ENCODE data around the gene COL13A1.

The COL13A1 gene

DNA sequence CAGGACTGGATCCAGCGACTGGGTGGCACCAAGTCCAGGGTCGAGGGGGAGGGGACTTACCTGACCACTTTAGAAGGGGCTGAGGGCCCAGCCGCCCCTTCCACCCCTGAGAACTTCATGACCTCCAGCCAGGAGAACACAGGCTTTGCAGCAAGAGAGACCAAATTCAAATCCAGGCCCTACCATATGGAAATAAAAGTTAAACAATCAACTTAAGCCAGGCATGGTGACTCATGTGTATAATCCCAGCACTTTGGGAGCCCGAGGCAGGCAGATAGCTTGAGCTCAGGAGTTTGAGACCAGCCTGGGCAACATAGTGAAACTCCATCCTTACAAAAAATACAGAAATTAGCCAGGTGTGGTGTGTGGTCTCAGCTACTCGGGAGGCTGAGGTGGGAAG, 61.9 kb downstream of the COL13A1 start:
- TF ChIP-seq, protein P1, sequence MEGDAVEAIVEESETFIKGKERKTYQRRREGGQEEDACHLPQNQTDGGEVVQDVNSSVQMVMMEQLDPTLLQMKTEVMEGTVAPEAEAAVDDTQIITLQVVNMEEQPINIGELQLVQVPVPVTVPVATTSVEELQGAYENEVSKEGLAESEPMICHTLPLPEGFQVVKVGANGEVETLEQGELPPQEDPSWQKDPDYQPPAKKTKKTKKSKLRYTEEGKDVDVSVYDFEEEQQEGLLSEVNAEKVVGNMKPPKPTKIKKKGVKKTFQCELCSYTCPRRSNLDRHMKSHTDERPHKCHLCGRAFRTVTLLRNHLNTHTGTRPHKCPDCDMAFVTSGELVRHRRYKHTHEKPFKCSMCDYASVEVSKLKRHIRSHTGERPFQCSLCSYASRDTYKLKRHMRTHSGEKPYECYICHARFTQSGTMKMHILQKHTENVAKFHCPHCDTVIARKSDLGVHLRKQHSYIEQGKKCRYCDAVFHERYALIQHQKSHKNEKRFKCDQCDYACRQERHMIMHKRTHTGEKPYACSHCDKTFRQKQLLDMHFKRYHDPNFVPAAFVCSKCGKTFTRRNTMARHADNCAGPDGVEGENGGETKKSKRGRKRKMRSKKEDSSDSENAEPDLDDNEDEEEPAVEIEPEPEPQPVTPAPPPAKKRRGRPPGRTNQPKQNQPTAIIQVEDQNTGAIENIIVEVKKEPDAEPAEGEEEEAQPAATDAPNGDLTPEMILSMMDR (IDR thresholded peaks at IDR 0.05; ENCODE audit: low read depth, low read length, missing control alignments), result no peak
- no peak overlapping the region for H3K4me3 ChIP-seq (ENCODE audit: low read depth, low read length)
- no peak for DNase-seq (ENCODE audit: low read depth)

DNA sequence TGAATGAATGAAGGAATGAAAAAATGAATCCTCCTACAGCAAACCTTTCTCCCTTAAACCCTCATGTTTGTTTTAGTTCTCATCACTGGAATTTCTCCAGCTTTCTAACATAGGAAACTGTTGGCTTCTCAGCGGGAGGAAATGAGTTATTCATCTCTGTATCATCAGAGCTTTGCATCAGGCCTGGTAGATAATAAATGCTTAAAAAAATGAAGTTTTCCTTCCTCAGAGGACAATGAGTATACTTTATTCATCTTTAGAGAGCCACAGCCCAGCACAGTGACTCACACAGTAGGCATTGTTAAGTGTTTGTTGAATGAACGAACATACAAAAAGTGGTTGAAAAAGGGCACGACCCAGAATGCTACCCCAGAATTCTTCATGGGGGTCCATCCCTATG, 62.6 kb downstream of the COL13A1 start:
- TF ChIP-seq, protein P1 (IDR thresholded peaks at IDR 0.05; ENCODE audit: low read depth, low read length, missing control alignments), result no peak
- H3K4me3 ChIP-seq (ENCODE audit: low read depth, low read length), result no peak overlapping the region
- DNase-seq (ENCODE audit: low read depth), result no peak

DNA sequence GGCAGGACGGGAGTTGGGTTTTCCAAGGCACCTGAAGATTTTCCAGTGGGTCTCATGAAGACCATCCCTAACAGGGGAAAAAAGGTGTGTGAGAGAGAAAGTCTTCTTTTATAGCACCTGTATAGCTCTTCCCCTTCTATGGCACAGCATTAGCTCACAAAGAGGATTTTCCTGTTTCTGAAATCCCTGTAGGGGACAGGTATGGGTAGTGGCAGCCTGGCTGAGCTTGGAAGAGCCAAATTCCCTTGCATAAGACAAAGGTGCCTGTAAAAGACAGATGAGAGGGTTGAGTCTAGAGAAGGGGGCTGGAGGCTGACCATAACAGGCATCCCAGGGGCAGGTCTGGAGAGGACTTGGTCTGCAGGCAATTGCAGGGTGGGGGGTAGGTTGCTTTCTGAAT, 63.7 kb downstream of the COL13A1 start:
- no peak for DNase-seq (ENCODE audit: low read depth)
- no peak overlapping the region for H3K4me3 ChIP-seq (ENCODE audit: low read depth, low read length)
- TF ChIP-seq, protein P1 (IDR thresholded peaks at IDR 0.05; ENCODE audit: low read depth, low read length, missing control alignments), result no peak

DNA sequence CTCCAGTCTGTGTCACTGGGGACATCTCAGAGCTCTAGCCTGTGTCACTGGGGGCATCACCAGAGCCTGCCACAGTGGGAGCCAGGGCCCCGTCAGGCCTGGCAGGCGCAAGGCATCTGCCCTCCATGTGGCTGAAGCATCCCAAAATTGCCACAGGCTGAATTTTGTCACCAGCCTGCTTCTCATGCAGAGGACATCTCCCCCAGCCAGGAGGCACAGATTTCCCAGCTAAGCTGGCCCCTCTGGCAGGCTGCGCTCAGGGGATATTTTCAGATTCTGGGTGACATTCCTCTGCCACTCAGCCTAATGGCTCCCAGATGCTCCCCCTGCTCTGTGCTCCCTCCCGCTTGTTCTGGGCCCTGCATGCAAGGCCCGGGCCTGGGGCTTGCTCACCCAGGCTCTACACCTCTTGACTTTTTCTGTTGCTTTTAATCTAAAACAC, 64.6 kb downstream of the COL13A1 start:
- TF ChIP-seq, protein P1 (IDR thresholded peaks at IDR 0.05; ENCODE audit: low read depth, low read length, missing control alignments), result no peak
- DNase-seq (ENCODE audit: low read depth), result no peak
- H3K4me3 ChIP-seq (ENCODE audit: low read depth, low read length), result no peak overlapping the region

DNA sequence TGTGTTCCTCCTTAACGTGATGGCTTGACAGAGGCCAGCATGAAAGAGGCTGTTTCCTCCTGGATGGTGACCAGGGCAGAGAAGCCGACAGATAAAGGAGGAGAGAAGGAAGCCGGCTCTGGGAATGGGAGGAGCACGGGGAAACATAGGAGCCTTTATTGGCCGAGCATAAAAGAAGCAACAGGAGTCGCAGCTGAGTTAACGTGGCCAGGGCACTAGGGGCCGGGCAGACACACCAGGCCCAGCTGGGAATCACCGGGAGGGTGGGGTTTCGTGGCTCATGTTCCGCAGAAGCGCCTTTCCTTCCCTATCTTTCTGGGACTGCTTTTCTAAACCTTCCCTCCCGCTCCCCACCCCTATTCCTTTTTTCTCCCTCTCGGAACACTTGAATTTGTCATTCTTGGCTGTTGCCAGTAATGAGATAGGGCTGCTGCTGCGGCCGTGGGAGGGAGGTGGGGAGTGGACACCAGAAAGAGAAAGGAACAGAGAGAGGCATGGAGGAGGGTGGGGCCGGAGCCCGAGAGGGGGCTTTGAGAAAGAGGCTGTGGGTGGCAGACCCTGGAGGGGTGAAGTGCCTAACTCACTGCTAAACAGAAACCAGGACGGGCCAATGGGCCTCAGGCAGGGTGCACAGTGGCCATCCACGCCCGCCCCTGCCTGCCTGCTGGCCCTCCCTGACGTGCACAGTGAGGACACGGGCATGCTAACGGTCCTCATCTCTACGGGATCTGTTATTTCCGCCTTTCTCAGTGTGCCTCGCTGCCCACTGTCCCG, 65.2 kb downstream of the COL13A1 start:
- no peak for DNase-seq (ENCODE audit: low read depth)
- H3K4me3 ChIP-seq (ENCODE audit: low read depth, low read length), result no peak overlapping the region
- TF ChIP-seq, protein P1 (IDR thresholded peaks at IDR 0.05; ENCODE audit: low read depth, low read length, missing control alignments), result no peak

DNA sequence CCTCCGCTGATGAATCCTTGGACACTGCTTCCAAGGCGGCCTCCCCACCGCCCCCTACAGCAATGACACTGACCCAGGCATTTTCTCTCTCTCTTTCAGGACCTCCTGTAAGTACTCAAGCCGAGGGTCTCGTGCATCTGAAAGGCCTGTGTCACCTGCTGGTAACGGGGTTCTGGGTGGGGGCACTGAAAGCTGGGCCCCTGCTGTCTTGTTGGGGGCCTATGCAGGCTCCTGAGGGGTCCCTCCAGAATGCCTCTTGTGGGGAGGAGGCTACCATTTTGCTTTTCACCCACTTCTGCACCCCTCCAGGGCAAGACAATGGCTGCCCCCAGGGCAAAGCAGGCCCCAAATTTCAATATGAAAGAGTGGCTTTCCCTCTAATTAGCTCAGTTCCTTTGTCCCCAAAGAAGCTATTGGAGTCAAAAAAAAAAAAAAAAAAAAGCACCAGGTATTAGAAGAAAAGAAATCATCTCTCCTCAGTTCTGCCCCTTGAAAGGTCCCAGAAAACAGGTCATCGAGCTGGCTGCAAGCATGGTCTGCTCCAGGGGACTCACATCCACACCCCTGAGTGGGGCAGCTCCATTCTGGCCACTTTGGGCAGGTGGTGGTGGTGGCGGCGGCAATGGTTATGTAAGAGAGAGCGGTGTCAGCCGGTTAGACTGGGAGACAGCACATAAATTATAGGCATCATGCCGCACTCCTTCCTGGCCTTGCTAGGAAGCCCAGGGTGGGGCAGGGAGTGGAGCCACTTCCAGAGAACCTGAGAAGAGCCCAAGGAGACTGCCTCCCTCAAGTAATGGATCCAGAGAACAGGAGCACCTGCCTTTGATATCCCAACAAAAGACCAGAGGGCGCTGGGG, 66.2 kb downstream of the COL13A1 start:
- TF ChIP-seq, protein P1 (IDR thresholded peaks at IDR 0.05; ENCODE audit: low read depth, low read length, missing control alignments), result no peak
- DNase-seq (ENCODE audit: low read depth), result no peak
- H3K4me3 ChIP-seq (ENCODE audit: low read depth, low read length), result no peak overlapping the region

All from GM12864 (cell line).